Activated CD8-positive, alpha-beta memory T cell treated with anti-CD3 and anti-CD28 coated beads, Interleukin-2, amount 50 U/mL, for 1 hour (primary cell): ENCODE measurements around the gene SMURF1.
"Not testable (repeated sequence)": the region's sequence is repeated elsewhere in the genome, so short reads cannot be mapped to it uniquely, and the experiment has no call there.

Experiments
- DNase-seq: peaks from one replicate; pipeline ENCODE4 v3.0.0-alpha.2; 2020; ENCODE audit errors: extremely low read depth

The SMURF1 gene

DNA sequence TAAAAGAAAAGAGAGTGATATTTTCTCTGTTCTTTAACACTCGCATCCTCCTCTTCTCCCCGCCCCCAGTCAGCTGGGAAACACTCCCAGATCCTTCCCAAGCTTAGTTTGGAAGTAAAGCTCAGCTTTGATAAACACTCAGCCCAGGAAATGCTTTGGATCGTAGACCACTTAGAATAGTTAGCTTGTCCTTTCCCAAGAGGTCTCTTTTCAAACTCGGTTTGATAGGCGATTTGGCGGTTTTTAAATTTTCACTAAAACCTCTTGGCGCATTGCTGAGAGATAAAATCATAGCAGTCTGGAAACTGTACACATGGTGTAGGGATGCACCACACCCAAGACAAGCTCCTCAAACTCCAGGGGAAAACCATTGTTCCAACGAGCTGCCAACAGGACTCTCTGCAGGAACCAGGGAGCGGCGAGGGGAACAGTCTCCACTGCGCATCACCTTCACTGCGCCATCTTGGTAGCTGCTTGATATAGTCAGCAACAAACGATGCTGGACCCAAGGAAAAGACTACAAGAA is 22.3 kb downstream of the SMURF1 start:
- DNase-seq: no peak

DNA sequence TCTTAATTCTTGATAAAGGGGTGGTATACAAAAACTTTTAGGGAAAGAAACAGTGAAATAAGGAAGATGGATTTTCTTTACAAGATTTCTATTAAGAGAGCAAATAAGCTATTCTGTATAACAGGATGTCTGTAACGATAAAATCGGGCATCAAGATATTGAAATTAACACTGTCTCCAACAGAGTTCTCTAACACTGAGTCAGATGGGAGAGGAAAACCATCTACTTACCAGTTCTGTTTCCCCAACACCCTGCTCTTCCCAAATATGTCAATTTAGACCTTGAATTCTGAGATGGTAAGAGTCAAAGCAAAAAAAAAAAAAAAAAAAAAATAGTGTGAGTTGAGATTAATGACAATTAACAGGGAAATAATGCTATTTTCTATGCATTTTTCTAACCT is 23.0 kb downstream of the SMURF1 start:
- DNase-seq: no peak

DNA sequence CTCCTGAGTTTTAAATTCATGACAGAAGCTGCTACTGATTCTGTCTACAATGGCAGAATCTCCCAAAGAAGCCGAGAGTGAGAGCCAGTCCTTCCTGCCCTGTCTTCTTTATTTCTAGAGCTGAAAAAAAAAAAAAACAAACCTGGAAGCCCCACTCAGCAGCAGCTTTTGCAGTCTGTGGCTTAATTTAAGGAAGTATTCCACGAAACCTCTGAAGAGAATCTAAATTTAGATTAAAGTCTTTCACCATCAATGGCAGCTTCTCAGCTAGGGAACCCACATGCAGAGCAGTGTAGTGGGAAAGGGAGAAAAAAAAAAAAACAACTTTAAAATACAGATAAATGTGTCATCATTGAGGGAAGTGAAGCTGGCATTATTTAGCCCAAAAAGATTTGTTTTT is 23.4 kb downstream of the SMURF1 start:
- no peak for DNase-seq

DNA sequence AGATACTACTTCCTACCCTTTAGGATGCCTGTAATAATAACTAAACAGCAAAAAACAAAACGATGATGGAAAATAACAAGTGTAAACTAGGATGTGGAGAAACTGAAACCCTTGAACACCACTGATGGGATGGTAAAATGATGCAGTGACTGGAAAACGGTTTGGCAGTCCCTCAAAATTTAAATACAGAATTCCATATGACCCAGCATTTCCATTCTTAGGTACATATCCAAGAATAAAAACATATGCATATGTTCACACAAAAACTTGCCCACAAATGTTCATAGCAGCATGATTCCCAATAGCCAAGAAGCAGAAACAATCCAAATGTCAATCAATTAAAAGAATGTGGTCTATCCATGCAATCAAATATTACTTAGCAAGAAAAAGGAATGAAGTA is 25.8 kb downstream of the SMURF1 start:
- DNase-seq: no peak

DNA sequence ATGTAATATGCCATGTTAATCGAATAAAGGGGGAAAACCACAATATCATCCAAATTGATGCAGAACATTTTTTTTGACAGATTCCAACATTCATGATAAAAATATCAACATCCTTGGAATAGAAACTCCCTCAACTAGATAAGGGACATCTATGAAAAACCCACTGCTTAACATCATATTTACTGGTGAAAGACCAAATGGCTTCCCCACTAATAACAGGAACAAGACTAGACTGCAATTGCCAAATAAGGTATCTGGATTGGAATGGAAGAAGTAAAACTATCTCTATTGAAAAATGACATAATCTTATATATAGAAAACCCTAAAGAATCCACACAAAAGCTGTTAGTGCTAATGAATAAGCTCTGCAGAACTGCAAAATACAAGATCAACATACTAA is 27.8 kb downstream of the SMURF1 start:
- no peak for DNase-seq

DNA sequence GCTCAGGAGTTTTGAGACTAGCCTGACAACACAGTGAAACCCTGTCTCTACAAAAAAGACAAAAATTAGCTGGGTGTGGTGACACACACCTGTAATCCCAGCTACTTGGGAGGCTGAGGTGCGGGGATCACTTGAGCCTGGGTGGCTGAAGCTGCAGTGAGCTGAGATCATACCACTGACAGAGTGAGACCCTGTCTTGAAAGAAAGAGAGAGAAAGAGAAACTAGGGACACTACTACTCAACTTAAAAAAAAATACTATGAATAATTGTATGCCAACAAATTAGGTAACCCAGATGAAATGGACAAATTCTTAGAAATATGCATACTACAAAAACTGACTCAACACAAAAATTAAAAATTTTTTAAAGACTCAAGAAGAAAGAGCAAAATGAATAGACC is 28.5 kb downstream of the SMURF1 start:
- no peak for DNase-seq

DNA sequence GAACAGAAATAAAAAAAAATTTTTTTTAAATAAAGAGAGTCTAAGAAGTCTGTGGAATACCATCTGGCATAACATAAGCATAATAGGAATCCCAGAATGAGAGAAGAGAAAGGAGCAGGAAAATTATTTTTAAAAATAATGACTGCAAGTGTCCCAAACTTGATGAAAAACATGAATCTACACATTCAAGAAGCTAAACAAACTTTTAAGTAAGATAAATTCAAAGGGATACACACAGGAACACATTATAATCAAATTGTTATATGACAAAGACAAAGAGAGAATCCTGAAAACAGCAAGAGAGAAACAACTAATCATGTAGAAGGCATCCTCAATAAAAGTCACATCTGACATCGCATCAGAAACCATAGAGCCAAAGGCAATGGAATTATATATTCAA is 30.9 kb downstream of the SMURF1 start:
- DNase-seq: no peak

DNA sequence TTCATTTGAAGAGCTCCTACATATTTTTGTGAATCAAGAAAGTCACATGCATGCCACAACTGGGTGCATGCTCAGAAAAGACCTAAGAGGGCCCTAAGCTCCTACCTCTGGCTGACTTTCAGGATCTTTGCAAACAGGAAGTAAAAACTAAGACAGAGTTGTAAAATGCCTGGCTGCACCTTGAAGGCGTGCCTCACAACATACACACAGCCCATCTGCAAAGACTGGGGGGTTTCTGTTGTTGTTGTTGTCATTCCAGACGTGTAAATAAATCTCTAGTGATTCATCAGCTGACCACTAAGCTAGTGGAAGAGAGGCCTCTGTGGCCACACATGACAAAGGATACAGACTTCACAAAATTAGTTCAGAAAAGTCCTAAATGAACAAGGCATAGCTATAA is 31.8 kb downstream of the SMURF1 start:
- no peak for DNase-seq

DNA sequence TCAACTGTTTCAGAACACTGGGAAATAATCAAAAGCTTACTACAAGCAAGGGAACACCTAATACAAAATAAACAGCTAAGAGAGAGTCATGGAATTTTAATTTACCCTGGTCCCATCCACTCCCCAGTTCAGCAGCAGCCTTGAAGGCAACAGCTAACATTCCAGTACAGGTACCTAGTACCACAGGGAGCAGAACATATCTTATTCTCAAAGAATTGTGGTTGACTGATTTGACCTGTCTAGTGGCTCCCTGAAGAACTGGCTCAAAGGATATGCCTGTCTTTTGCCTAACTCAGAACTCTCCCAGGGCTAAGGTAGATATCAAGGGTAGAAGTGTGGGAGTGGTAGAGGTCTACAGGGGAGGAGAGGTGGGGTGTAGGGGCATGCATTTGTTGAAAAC is 32.3 kb downstream of the SMURF1 start:
- DNase-seq: no peak

DNA sequence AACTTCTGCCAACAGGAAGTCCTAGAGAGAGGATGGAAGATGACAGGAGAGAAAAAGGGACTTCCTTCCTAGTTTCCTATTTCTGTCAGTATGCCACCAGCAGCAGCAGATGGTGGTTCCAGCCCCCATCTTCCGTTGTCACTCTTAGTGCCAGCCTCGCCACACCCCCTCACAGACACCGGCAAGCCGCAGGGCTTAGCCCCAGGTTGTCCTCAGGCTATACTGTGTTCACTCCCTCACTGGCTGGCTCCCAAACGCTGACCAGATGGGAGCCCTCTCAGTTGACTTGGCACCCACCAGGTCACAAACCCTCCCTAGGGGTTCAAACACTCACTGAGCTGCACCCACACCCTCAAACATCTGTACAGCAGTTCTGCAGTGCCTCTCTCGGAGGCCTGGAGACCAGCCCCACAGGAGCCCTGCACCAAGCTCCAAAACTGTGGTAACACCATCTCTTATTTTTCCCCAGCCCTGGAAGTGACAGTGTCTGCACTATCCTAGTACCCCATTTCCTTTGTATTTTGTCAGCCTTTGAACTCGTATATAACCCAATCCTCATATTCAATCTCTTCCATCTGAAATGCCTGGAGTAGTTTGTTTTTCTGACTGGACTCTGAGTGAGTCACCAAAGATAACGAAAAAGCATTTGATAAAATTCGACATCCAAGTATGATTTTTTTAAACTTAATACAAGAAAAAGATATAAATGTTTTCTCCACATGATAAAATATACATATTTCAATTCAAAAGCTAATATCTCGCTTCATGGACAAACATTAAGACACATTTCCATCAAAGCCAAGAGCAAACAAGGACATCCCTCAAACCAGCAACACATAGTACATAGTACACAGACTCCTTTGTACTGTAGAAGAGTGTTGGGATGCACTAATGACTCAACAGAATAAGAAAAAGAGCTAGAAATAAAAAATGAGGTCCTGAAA is 34.5 kb downstream of the SMURF1 start:
- DNase-seq: no peak

DNA sequence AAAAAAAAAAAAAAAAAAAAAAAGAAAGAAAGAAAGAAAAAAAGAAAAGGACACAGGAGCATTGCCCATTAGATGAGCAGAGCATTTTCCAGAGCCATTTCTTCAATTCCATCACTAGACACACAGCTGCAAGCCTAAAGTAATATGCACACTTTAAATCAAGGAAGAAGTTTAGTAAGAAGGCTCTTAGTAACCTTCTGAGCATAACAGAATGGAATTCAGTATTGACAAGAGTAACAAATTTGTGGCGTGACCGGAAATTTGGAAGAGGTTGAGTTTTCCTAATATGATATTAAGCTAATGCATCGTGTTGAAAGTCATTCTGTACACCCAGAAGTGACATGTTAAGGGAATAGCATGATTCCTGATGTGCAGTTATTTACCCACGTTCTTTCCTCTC is 35.3 kb downstream of the SMURF1 start:
- DNase-seq: no peak

DNA sequence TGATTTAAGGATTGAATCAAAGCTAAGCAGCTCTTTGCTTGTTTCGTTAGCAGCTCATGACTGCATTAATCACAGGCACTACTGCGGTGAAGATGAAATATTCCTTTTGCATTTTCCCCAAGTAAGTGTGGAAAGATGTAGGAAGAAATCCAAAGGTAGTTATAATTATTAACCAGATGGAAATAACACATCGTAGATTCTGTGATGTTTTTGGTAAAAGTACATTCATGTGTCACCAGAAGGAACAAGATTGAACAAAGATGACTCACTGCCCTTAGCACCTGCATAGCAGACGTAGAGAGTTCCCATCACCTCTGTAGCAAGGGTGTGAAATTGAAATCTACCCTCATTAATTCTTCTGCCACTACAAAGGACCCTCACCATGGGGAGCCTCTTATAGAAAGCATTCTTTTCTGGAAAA is 37.1 kb downstream of the SMURF1 start:
- no peak for DNase-seq

DNA sequence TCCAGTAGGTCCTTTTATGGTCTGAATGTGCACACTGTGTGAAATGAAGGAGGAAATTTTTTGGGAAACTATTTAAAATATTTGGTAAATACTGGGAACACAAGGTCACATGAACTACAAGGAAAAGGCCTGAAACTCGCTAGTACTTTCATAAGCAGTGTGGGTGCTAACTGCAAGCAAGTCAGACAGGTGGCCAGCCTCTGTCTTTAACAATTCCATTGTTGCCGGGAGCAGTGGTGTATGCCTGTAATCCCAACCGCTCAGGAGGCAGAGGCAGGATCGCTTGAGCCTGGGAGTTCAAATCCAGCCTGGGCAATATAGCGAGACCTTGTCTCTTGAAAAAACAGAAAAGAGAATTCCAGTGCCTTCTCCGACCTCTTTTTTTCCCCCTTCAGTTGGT is 37.5 kb downstream of the SMURF1 start:
- no peak for DNase-seq

DNA sequence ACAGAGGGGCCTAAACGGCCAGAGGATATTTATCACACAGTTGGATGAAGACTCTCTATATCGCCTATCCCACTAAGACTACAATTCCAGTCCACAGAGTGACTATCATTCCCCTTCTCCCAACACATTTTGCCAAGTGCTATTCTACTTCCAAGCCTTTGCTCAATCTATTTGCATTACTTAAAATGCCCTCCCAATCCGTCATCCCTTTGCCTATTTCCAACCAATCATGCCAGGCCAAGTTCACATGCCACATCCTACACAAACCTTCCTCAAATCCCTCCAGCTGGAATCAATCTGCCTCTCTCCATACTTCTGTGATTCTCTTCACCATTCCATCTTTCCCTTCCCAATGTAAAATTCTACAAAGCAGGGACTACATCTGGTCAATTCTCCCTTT is 38.2 kb downstream of the SMURF1 start:
- DNase-seq: no peak

DNA sequence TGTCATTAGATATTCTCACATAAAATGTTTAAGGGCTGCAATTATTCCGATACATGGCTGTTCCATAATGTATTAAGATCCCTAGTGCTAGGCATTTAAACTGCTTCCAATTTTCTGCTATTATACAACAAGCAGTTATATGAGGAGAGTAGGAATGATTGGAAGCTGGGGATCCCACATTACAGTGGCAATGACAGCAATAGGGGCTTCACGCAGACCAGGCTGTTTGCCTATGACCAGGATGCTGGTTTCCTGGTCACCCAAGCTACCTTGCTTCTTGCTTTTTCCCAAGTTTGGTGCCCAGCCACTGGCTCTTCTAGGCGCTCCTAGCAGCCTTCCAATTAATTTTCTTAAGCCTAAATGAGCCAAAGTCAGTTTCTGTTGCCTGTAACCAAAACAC is 39.3 kb downstream of the SMURF1 start:
- no peak for DNase-seq

DNA sequence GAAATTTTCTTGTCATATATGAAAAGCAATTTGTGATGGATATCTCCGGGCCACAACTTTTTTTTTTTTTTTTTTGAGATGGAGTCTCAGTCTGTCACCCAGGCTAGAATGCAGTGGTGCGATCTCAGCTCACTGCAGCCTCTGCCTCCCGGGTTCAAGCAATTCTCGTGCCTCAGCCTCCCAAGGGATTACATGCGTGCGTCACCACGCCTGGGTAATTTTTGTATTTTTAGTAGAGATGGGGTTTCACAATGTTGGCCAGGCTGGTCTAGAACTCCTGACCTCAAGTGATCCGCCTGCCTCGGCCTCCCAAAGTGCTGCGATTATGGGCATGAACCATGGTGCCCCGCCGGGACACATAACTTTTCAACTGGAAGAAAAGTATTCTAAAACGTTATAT is 40.1 kb downstream of the SMURF1 start:
- not testable (repeated sequence) for DNase-seq

DNA sequence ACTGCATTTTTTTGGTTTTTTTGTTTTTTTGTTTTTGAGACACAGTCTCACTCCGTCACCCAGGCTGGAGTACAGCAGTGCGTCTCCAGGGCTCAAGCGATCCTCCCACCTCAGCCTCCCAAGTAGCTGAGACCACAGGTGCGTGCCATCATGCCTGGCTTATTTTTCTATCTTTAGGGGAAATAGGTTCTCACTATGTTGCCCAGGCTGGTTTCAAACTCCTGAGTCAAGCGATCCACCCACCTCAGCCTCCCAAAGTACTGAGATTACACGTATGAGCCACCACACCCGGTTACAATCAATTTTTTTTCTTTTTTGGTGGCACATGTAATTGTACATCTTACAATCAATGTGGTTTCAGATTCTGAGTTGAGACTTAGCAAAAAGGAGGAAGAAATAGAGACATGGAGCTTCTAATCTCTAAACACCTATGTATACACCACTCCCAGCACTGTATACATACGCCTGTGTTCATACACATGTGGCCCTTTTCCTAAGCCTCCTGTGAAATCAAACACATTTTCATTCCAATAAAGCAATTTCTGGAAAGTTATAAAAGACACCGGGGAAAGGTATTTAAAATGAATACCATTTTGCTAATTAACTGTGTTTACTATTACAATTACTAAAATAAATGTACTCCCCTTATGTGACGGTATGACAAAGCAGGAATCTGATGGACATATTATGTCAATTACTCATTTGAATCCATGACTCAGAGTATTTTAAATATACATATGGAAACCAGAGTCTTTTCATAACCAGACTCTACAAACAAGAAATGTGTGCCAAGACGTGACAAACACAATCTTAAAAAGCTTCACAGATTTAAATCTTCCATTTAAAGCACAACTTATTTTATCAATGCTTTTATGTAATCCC is 40.9 kb downstream of the SMURF1 start:
- no peak for DNase-seq

DNA sequence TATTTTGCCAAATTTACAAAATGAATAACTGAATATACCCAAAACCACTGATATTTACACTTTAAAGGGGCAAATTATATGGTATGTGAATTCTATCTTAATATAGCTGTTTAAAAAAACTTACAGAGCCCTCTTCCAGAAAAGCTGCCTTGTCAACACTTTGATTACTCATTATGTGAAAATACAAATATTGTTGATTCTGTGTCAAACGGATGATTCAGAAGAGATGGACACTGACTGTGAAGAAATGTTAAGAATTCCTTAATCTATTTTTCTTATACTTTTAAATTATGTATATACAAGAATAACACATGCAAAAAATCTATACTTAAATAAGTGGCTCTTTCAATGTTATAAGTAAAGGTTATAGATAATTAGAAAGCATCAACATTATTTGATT is 41.5 kb downstream of the SMURF1 start:
- no peak for DNase-seq

DNA sequence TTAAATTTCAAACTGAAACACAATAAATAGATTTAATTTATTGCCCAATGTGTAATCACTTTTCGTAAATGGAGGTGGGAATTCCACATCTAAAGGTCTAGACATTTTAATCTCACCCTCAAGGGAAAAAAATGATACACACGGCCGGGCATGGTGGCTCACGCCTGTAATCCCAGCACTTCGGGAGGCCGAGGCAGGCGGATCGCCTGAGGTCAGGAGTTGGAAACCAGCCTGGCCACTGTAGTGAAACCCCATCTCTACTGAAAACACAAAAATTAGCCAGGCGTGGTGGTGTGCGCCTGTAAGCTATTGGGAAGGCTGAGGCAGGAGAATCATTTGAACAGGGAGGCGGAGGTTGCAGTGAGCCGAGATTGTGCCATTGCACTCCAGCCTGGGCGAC is 42.4 kb downstream of the SMURF1 start:
- DNase-seq: not testable (repeated sequence)

DNA sequence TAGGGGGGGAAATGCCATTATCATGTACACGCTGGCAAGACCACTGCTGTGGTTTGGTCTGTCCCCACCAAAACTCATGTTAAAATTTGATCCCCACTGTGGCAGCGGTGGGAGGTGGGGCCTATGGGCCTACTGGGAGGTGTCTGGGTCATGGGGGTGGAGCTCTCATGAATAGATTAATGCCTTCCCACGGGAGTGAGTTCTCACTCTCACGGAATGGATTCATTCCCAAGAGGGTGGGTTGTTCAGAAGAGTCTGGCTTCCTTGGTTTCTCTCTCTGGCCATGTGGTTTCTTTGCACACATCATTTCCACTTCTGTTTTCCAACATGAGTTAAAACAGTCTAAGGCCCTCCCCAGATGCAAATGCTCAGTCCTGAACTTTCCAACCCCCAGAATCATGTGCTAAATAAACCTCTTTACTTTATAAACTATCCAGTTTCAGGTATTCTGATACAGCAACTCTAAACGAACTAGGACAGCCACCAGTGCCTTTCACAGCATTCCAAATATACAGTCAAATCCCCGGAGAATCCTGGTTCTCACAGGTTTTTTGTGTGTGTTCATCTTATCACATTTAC is 44.3 kb downstream of the SMURF1 start:
- no peak for DNase-seq

DNA sequence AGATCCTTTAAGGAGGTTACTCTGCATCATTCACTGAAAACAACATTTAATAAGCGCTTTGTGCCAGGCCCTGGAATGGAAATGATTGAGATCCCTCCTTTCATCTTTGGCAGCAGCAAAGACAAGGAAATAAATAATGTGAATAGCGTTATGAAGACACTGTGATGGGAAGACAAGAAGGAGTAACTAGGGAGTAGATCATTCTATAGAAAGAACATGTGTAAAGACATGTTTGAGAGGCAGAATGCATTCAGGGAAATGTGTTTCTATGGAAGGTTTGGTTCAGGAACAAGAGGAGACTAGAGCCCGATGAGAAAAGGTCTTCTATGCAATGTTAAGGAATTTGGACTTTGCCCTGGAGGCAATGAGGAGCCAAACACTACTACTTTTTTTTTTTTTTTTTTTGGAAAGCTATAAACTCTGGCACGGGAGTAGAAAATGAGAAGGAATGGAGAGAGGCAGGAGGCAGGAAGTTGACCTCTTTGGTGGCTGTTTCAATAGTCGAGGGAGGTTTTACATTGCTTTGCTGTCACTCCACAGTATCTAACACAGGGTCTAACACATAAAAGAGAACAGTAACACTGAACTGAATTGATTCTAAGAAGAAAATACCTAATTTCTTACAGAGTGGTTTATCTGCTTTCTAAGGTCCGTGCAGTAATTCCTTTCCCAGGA is 44.9 kb downstream of the SMURF1 start:
- DNase-seq: no peak
